ENCODE measurements around the gene XXYLT1.

XXYLT1 gene

GRCh38 chr3:195133462-195133861, 137.5 kb downstream of the XXYLT1 start:
- Histone ChIP-seq H3F3A (ENCODE audit: insufficient read depth, low read length) (no peaks in the 10 kb centered on the region), H4K20me1 (ENCODE audit: insufficient read depth, low read length) (no peaks in the 10 kb centered on the region), H3K9me2 (ENCODE audit: low read depth, low read length) (no peaks in the 10 kb centered on the region), H3K4me2 (ENCODE audit: low read length) (no peak overlapping the region), H2AFZ (ENCODE audit: low read length) (no peak overlapping the region), H3K27me3 (ENCODE audit: insufficient read depth, low read length) (peaks cover 3% of the 10 kb centered on the region; the same call in 1 of the 2 replicates), H3K79me2 (ENCODE audit: insufficient read depth, low read length) (no peaks in the 10 kb centered on the region), H3K27ac (ENCODE audit: low read depth, low read length, poor library complexity, severe bottlenecking) (no peak overlapping the region), H3K4me1 (ENCODE audit: insufficient read depth, low read length, severe bottlenecking) (no peaks in the 10 kb centered on the region), H3K9ac (ENCODE audit: low read length) (no peak overlapping the region), H3K9me3 (ENCODE audit: low read length) (no peaks in the 10 kb centered on the region), H3K36me3 (ENCODE audit: insufficient read depth, low read length) (no peaks in the 10 kb centered on the region), H3K4me3 (ENCODE audit: low read depth, low read length, poor library complexity, severe bottlenecking) (no peak overlapping the region)
- no peak for TF ChIP-seq EZH2 (IDR thresholded peaks at IDR 0.05; ENCODE audit: borderline replicate concordance, low read length)

DNA sequence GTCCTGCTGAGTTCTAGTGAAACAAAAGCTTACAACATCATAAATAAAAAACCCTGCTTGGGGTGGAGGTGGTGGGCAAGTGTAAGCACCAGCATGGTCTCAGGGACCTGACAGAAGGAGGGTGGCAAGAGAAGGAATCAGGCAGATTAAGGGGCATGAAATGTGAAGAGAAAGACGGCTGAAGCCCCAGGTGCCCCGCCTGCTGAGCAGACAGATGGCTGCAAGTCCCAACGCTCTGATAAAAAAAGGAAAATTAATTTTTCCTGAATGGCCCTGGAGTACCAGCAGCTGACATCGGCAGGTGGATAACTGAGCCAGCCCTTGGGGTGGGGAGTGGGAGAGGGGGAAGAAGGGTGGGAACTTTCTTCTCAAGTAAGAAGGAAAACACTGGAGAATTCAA, 137.9 kb downstream of the XXYLT1 start:
- Histone ChIP-seq H3K79me2 (ENCODE audit: insufficient read depth, low read length) (no peaks in the 10 kb centered on the region), H3K9ac (ENCODE audit: low read length) (no peak overlapping the region), H4K20me1 (ENCODE audit: insufficient read depth, low read length) (no peaks in the 10 kb centered on the region), H2AFZ (ENCODE audit: low read length) (no peak overlapping the region), H3K4me3 (ENCODE audit: low read depth, low read length, poor library complexity, severe bottlenecking) (no peak overlapping the region), H3K9me2 (ENCODE audit: low read depth, low read length) (no peaks in the 10 kb centered on the region), H3K27me3 (ENCODE audit: insufficient read depth, low read length) (peaks cover 3% of the 10 kb centered on the region; the same call in 1 of the 2 replicates), H3F3A (ENCODE audit: insufficient read depth, low read length) (no peaks in the 10 kb centered on the region), H3K36me3 (ENCODE audit: insufficient read depth, low read length) (no peaks in the 10 kb centered on the region), H3K4me2 (ENCODE audit: low read length) (no peak overlapping the region), H3K9me3 (ENCODE audit: low read length) (no peaks in the 10 kb centered on the region), H3K4me1 (ENCODE audit: insufficient read depth, low read length, severe bottlenecking) (no peaks in the 10 kb centered on the region), H3K27ac (ENCODE audit: low read depth, low read length, poor library complexity, severe bottlenecking) (no peak overlapping the region)
- no peak for TF ChIP-seq EZH2 (IDR thresholded peaks at IDR 0.05; ENCODE audit: borderline replicate concordance, low read length)
- TF ChIP-seq CTCF (IDR thresholded peaks at IDR 0.05; ENCODE audit: low read length), result no peak

DNA sequence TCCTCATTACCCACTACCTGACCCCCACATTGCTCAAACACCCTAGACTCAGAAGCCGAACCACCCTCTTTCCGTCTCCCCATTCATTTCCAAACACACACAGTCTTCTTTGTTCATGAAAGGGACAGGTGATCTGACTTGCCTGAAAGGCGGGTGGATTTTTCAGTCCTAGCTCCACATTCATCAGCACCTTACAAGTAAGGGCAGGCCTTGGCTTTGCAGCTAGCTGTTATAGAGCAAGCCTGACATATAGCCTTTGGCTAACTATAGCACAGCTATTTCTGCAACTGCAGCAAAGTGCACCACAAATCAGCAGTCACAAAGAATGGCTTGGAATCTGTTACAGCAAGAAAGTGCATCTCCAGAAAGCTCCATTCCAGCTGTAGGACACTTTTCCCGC, 139.8 kb downstream of the XXYLT1 start:
- Histone ChIP-seq H3K9me2 (ENCODE audit: low read depth, low read length) (no peaks in the 10 kb centered on the region), H3K27ac (ENCODE audit: low read depth, low read length, poor library complexity, severe bottlenecking) (no peak overlapping the region), H2AFZ (ENCODE audit: low read length) (no peak overlapping the region), H3K4me2 (ENCODE audit: low read length) (no peak overlapping the region), H3K79me2 (ENCODE audit: insufficient read depth, low read length) (no peaks in the 10 kb centered on the region), H3K4me1 (ENCODE audit: insufficient read depth, low read length, severe bottlenecking) (no peaks in the 10 kb centered on the region), H4K20me1 (ENCODE audit: insufficient read depth, low read length) (no peaks in the 10 kb centered on the region), H3K9ac (ENCODE audit: low read length) (no peak overlapping the region), H3K36me3 (ENCODE audit: insufficient read depth, low read length) (no peaks in the 10 kb centered on the region), H3K4me3 (ENCODE audit: low read depth, low read length, poor library complexity, severe bottlenecking) (no peak overlapping the region), H3K27me3 (ENCODE audit: insufficient read depth, low read length) (peaks cover 3% of the 10 kb centered on the region; the same call in 1 of the 2 replicates), H3K9me3 (ENCODE audit: low read length) (no peaks in the 10 kb centered on the region), H3F3A (ENCODE audit: insufficient read depth, low read length) (no peaks in the 10 kb centered on the region)
- TF ChIP-seq CTCF (IDR thresholded peaks at IDR 0.05; ENCODE audit: low read length), result no peak
- TF ChIP-seq EZH2 (IDR thresholded peaks at IDR 0.05; ENCODE audit: borderline replicate concordance, low read length), result no peak
